ENCODE results near the gene SERPINE3.

DNA sequence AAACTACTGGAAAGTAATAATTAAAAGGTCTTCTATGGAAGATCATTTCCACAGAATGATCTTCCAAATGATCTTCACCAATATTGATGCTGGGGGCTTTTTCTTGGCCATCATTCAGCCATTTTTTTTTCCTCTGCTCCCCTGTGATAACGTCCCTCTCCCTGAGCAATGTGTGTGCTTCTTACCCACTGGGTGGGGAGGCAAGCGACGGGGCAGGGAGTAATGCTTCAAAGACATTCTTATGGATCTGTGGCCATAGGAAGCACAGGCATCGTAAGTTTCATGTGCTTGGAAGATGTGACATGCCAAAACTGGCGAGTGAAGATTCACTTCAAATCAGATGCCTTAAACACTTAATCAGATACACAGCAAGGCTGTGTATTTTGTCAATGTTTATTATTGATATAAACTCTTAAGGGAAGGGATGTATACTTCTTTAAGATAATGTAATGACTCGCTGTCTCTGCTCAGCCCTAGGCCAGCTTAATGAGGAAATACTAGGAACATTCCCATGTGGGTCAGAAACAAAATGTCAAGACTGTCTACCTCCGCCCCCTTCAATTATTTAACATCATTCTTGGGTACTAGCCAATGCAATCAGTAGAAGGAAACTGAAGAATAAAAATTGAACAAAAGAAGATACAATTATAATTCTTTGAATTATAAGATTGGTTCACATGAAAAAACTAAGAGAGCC lies 34.1 kb upstream of the SERPINE3 start:
- no peak for TF ChIP-seq CTCF (IDR thresholded peaks at IDR 0.05)
- no peak for TF ChIP-seq POLR2A (IDR thresholded peaks at IDR 0.05)
